Psoas muscle (tissue), 8 donors: ENCODE measurements around the gene ATP2A3. TPM values are rescaled to one million over a fixed set of nuclear protein-coding genes. Genes with fewer than 3 reads are reported as not detected.
A peak's percentile ranks its signal among the peaks of the same experiment; 100 is the strongest.

Experiments used
- ATAC-seq, 4 donors: fragments of 200-7000 bp; cut with Tn5 transposase; one replicate each; pipeline ENCODE4 v1.9.1; 2020; ENCODE audit warnings: moderate library complexity in 3 of 4, mild to moderate bottlenecking in 2 of 4
- DNase-seq, 2 donors: peaks; one replicate each; pipeline ENCODE4 v3.0.0-alpha.2; 2020
- H3K27ac ChIP-seq: fragments of 200-600 bp; one replicate; pipeline ENCODE4 v1.8.0; 2022
- H3K27me3 ChIP-seq, 3 donors: fragments of 200-600 bp in 1 of 3; one replicate each; pipeline versions ENCODE4 v1.6.1 to v1.8.0; 2013 to 2022; ENCODE audit warnings: low read length in 2 of 3, mild to moderate bottlenecking in 2 of 3, moderate library complexity in 1 of 3; ENCODE audit not compliant: insufficient read depth in 3 of 3
- H3K36me3 ChIP-seq, 2 donors: fragments of 200-600 bp in 1 of 2; one replicate each; pipeline versions ENCODE4 v1.6.1 to v1.8.0; 2013 to 2022; ENCODE audit warnings: low read depth in 1 of 2, mild to moderate bottlenecking in 1 of 2, moderate library complexity in 1 of 2; ENCODE audit not compliant: insufficient read depth in 1 of 2
- H3K4me1 ChIP-seq: fragments of 200-600 bp; one replicate; pipeline ENCODE4 v1.8.0; 2022
- H3K4me3 ChIP-seq: fragments of 200-600 bp; one replicate; pipeline ENCODE4 v1.8.0; 2022; ENCODE audit warnings: mild to moderate bottlenecking
- H3K9me3 ChIP-seq: fragments of 200-600 bp; one replicate; pipeline ENCODE4 v1.8.0; 2022
- WGBS, 3 donors: extraction: QIAGEN DNeasy Blood & Tissue Kit; methylation state at CpG; one replicate each; pipeline versions ENCODE4 v1.1.6 to v1.1.7; 2013; 5-methylcytosine and 5-hydroxymethylcytosine counted together
- intact Hi-C, 2 donors: fragments of 100-400 bp; cut with DNase I; formaldehyde crosslinking; loops; one replicate each; pipeline versions ENCODE4 v1.11.0 to v1.14.2; 2022
- polyA plus RNA-seq, 3 donors: library from polyadenylated mRNA; stranded (reverse); fragments of 200-250 nt; gene quantifications; one replicate each; pipeline ENCODE4 v1.2.3, GENCODE V29; 2013
- total RNA-seq, 4 donors: library from RNA; stranded (reverse); fragmentation: NEBNext Ultra II Directional in 2 of 4; extraction: Animal tissue kit (Norgen Biotek cat#: 25700) in 2 of 4; gene quantifications; one replicate each; pipeline versions ENCODE4 v1.2.1 to v1.2.4, GENCODE V29; 2021 to 2023
- TF ChIP-seq, protein P1 (sequence below): fragments of 200-600 bp; IDR thresholded peaks from one replicate; pipeline ENCODE4 v1.8.0; 2022; ENCODE audit warnings: antibody characterized with exemption
- donor health status: healthy with polysubstance abuse.
- donor health status: DM: no; HTN: no; CAD: no; lungs with moderate emphysema.
- donor health status: Bipolar disorder and iron deficiency.
- donor health status: healthy.
- donor health status: DM: yes; HTN: yes; CAD: no.
- donor health status: DM: no; HTN: no; CAD: no.
- donor health status: DM: no; HTN: no; CAD: no.
- donor health status: DM: yes; HTN: yes; CAD: no.

ATP2A3 gene
- total and polyA plus RNA-seq, 7 donors, result 1.2 to 3.8 (median 3.0) TPM

DNA sequence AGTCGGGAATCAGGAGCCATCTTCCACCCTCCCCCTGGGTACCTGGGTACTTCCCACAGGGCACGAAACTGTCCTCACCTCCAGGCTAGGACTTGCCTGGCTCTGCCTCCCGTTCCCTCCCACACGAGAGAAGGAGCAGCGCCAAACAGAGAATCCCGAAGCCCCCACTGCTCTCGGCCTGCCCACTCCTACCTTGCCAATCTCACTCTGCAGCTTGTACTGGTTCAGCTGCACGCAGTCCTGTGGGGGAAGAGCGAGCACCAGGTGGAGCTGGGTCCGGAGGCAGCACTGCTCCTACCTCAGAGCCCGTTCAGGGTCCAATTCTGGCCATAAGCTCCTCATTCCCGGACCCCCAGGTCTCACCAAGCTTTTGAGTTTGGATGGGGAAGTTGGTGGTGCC lies 80.0 kb downstream of the ATP2A3 start:
- Histone ChIP-seq H3K36me3 (peaks cover 0 to 11% of the 10 kb centered on the region in 2 donors), H3K4me1 (peaks cover 20% of the 10 kb centered on the region), H3K27ac (no peak overlapping the region), H3K9me3 (no peaks in the 10 kb centered on the region), H3K4me3 (no peak overlapping the region), H3K27me3 (no peaks in the 10 kb centered on the region)
- intact Hi-C loops, result no loop called here
- ATAC-seq (no peak), DNase-seq (no peak)
- TF ChIP-seq, protein P1, sequence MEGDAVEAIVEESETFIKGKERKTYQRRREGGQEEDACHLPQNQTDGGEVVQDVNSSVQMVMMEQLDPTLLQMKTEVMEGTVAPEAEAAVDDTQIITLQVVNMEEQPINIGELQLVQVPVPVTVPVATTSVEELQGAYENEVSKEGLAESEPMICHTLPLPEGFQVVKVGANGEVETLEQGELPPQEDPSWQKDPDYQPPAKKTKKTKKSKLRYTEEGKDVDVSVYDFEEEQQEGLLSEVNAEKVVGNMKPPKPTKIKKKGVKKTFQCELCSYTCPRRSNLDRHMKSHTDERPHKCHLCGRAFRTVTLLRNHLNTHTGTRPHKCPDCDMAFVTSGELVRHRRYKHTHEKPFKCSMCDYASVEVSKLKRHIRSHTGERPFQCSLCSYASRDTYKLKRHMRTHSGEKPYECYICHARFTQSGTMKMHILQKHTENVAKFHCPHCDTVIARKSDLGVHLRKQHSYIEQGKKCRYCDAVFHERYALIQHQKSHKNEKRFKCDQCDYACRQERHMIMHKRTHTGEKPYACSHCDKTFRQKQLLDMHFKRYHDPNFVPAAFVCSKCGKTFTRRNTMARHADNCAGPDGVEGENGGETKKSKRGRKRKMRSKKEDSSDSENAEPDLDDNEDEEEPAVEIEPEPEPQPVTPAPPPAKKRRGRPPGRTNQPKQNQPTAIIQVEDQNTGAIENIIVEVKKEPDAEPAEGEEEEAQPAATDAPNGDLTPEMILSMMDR, result no peak
- WGBS, 3 donors, result 92 to 96% (median 94%) methylated on average over 12 of the region's 12 CpGs

DNA sequence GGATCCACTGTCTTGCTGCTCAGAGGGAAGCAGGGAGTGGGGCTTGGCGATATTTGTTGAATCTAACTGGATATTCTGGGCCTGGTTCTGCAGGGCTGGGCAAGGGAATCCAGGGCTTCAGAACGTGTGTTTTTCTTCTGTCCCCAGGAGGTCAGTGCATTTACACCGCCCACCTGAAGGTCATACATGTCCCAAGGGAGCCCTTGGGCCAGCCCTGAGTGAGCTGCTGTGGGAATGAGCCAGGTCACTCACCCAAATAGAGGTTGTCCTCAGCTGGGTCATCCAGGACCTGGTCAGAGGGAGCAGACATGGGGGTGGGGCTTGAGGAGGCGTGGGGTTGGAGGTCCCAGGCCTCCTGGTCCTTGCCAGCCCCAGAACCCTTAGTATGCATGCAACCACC lies 82.0 kb downstream of the ATP2A3 start:
- 80 to 89% (median 85%) methylated on average over 4 of the region's 4 CpGs for WGBS, 3 donors
- H3K36me3 ChIP-seq, result peaks cover 0 to 11% of the 10 kb centered on the region in 2 donors
- DNase-seq (no peak), ATAC-seq (no peak)
- H3K4me1 ChIP-seq, result peaks cover 26% of the 10 kb centered on the region
- H3K27me3 ChIP-seq, result no peaks in the 10 kb centered on the region
- no peak overlapping the region for H3K27ac ChIP-seq
- TF ChIP-seq, protein P1, result no peak
- H3K4me3 ChIP-seq, result no peak overlapping the region
- H3K9me3 ChIP-seq, result no peaks in the 10 kb centered on the region
- intact Hi-C loops, result no loop called here

DNA sequence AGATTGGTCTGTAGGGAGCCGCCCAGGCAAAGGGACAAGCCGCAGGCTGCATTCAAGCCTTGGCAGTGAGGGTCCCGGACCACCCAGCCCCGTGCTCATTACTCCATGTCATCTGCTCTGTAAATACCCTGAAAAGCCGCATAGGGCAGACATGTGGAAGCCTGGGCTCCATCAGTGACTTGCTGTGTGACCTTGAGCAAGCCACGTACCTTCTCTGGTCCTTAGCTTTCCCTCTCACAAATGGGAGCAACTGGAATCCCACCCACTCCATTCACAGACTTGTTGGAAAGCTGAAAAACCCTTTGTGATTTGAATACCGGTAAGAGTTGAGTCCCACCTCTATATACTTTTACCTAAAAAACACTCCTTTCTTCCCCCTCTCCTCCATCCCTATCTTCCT lies 83.3 kb downstream of the ATP2A3 start:
- H3K36me3 ChIP-seq, result peaks cover 0 to 11% of the 10 kb centered on the region in 2 donors

DNA sequence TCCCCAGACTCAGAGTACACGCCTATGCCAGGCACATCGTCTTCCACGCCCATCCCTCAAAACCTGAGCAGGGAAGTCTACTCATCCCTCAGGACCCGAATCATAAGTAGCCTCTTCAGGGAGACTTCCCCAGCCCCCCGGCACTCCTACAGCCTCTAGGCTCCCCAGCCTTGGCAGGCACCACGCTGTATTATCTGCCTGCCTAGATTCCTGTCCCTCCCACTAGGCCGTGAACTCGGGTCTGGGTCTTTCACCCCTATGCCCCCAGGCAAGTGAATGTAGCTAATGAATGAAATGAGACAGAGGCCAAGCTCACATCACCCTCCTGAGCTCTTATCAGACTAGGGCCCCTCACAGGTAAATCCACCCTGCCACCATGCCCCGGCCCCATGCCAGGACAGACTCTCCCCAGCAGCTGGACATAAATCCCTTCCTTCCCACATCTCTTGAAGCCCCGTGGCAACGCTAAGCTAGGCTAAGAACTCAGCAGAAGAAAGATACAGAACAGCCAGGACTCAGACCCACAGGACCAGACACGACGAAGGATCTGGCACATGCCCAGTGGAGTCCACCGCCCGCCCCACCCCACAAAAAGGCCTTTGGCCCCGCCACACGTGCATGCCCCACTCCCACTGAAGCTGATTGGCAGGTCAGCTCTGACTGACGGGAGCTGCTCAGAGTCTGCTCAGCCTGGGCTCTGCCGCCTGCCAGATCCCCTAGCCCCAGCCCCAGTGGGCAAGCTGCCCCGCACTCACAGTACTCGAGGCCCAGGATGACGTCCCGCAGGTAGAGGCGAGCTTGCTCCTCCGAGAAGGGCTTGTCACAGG lies 84.4 kb downstream of the ATP2A3 start:
- DNase-seq, result no peak
- TF ChIP-seq, protein P1, result no peak
- H3K36me3 ChIP-seq, result peaks cover 0 to 9% of the 10 kb centered on the region in 2 donors

More for the DNA sequence above, 83.3 kb downstream of the ATP2A3 start:
- ATAC-seq (no peak), DNase-seq (no peak)
- H3K4me1 ChIP-seq, result peaks cover 26% of the 10 kb centered on the region
- TF ChIP-seq, protein P1, result no peak
- H3K27me3 ChIP-seq, result no peaks in the 10 kb centered on the region
- H3K4me3 ChIP-seq, result no peak overlapping the region
- WGBS, 3 donors, result 92 to 93% (median 92%) methylated on average over 7 of the region's 7 CpGs
- intact Hi-C loops, result no loop called here
- H3K27ac ChIP-seq, result no peak overlapping the region
- no peaks in the 10 kb centered on the region for H3K9me3 ChIP-seq

More for the DNA sequence above, 84.4 kb downstream of the ATP2A3 start:
- no peaks in the 10 kb centered on the region for H3K27me3 ChIP-seq
- intact Hi-C loops, result no loop called here
- WGBS, 3 donors, result 48 to 59% (median 57%) methylated on average over 25 of the region's 25 CpGs
- H3K27ac ChIP-seq, result peak overlapping the region; percentile 54
- no peaks in the 10 kb centered on the region for H3K9me3 ChIP-seq
- peaks cover 26% of the 10 kb centered on the region for H3K4me1 ChIP-seq
- ATAC-seq, result peak in 3 of 4 donors; percentile 3 to 29 (median 16)
- H3K4me3 ChIP-seq, result no peak overlapping the region
